ENCODE measurements around the gene TENM3.

The TENM3 gene

DNA sequence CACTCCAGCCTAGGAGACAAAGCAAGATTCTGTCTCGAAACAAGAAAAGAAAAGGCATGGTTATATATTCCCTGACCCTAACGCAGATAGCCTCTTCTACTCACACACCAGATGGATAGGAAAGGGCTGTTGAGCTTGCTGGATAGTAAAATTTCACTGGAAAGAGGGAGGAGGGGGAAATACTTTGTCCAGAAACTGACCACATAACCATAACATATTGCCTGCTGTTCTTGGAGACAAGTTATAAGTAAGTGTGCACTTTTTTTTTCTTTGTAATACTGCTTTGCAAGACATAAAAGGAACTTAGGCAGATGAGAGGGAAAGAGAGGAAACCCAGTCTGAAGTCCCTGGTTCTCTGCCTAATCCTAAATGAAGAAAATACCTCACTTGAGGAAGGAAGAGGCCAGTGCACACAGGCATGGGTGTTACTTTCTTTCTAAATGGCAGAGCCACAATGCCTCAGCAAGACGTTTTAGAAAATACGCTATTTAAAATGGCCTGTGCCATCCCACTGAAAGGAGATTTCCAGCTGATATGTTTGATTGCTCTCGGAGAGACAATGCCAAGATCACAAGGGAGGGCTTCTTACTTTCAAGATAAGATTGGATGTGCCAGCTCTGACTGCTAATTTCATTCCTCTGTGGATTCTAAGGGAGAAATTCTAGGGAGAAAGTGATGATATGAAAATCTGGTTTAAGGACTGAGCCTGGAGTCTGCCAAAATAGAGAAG is 533.3 kb downstream of the TENM3 start:
- no peak for DNase-seq (ENCODE audit: low read depth)

DNA sequence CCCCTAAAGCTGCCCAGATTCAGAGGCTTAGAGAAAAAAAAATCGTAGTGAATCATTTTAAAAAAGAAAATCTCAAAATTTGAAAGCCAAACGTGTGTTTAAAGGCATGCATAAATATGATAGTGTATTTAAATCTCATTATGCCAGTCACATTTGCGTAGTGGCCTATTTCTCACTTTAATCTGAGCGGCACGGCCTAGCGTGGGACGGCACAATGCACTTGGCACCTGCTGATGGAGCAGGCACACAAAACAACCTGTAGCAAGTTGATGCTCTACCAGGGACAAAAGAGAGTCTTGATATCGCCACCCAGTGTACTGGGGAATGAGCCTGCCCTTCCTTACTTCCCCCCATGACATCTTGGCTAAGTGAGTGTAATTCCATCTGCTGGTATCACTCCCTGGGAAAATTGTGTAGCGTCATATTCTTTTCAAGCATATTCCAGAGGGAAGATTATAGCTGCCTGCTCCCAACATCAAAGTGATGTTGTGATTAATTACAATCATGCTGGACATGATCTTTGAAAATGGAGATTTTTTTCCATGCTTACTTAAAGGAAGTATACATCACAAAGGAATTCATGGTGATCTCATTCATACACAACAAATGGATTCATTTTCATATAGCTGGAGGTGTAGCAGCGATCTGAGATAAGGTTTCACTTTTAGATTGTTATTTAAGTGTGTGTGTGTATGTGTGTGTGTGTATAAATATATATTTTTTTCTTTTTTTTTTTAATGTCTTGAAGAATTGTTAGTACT is 535.2 kb downstream of the TENM3 start:
- DNase-seq (ENCODE audit: low read depth) = no peak

DNA sequence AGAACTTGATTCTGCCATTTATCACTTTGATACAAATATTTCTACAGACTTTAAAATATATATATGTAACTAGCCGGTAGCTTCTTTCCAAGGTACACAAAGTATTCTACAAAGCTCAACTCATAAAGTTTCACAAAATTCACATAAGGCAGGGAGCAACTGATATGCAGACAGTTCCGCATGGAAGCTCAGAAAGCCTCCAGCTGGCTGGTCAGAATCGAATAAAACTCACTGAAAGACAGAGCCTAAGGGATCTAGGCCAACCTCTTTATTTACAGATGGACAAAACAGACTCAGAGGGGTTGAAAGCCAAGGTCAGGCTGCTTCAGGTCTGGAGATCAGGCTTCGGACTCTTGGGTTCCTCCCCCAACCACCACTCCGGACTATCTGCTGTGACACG is 543.8 kb downstream of the TENM3 start:
- no peak for DNase-seq (ENCODE audit: low read depth)

DNA sequence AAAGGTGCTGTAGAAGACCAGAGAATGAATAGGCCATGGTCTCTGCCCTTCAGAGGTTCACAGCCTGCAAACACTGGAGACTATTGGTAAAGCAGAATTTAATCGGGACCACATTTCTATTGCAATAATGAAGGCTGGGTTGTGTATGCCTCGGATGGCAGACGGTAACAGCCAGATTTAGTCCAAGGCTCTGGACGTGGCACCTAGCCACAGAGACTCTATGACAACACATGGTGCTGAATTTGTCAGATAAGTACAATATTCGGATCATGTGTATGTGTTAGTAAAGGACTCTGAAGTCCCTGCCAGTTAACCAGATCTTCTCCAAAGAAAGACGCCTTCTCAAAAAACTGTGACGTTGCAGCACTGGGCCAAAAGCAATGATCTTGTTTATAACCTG is 545.0 kb downstream of the TENM3 start:
- DNase-seq (ENCODE audit: low read depth) = no peak

DNA sequence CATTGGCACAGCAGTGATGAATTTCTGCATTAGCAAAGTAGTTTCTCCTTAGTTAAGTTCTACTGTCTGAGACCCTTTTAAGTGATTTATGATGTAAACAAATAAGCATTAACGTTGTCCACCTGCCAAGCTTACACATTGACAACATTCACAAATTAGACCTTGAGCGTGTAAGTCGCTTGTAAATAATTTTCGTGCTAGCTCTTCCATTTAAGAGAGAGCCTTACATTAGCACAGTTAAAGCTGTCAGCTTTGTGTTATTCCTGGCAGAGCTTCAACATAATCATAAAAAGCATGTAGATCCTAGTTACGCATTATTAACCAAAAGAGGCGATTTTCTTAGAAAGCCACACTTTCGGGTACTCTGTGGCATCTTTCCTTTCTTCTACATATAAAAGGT is 546.3 kb downstream of the TENM3 start:
- DNase-seq (ENCODE audit: low read depth) = no peak

DNA sequence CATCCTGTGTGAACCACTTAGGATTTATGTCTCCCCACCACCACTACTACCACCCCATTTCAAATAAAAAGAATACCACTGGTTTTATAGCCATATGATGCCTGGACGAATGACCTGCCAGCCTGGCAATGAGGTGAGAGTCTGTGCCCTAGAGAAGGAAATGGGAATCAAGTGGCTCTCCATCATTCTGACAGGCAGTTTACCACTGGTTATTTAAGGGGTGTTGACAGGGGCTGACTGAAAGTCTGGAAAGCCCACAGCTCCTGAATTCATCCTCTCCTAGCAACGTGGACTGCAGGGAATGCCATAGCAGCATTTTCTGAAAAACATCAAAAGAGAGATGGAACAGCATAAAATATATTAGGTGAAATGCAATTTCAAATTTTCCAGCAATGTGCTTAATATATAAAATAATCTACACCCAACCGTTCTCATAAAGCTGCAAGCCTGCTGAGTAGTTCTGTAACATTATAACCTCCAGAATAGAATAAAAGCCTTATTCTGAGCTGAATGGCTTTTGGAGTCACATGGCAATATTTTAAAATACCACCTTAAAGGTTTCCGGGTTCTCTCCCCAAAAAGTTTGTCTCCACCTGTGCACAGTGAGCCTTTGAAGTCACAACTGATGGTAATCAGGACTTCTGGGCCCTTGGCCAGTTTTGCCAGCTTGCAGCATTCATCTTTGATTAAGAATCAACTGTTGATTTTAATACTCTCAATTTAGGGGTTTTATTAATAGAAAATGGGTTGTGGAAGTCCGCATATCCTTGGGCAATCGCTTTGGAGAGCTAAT is 552.4 kb downstream of the TENM3 start:
- no peak for DNase-seq (ENCODE audit: low read depth)

DNA sequence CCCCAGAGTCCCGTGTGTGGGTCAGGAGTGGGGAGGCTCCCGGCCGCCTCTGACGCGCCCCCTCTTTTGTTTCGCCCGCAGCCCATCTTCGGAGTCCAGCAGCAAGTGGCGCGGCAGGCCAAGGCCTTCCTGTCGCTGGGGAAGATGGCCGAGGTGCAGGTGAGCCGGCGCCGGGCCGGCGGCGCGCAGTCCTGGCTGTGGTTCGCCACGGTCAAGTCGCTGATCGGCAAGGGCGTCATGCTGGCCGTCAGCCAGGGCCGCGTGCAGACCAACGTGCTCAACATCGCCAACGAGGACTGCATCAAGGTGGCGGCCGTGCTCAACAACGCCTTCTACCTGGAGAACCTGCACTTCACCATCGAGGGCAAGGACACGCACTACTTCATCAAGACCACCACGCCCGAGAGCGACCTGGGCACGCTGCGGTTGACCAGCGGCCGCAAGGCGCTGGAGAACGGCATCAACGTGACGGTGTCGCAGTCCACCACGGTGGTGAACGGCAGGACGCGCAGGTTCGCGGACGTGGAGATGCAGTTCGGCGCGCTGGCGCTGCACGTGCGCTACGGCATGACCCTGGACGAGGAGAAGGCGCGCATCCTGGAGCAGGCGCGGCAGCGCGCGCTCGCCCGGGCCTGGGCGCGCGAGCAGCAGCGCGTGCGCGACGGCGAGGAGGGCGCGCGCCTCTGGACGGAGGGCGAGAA is 556.5 kb downstream of the TENM3 start:
- no peak for DNase-seq (ENCODE audit: low read depth)

DNA sequence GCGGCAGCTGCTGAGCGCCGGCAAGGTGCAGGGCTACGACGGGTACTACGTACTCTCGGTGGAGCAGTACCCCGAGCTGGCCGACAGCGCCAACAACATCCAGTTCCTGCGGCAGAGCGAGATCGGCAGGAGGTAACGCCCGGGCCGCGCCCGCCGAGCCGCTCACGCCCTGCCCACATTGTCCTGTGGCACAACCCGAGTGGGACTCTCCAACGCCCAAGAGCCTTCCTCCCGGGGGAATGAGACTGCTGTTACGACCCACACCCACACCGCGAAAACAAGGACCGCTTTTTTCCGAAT is 557.0 kb downstream of the TENM3 start:
- DNase-seq (ENCODE audit: low read depth) = no peak

DNA sequence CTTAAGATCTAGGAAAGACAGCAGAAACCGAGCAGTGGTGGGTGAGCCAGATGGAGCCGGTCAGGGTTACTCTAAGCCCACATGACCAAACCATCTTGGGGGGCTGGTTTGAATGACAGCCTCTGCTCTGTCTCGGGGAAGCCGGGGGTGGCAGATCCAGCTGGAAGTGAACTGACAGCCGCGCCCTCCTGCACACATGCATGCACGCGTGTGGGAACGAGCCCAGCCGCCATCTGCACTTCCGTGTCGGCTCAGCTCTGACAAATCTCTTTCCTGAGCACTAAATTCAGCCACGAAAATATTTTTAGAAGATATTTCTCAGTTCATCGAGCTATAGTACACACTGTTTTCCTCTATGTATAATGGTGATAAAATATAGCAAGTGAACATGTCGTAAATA is 558.4 kb downstream of the TENM3 start:
- DNase-seq (ENCODE audit: low read depth) = no peak

DNA sequence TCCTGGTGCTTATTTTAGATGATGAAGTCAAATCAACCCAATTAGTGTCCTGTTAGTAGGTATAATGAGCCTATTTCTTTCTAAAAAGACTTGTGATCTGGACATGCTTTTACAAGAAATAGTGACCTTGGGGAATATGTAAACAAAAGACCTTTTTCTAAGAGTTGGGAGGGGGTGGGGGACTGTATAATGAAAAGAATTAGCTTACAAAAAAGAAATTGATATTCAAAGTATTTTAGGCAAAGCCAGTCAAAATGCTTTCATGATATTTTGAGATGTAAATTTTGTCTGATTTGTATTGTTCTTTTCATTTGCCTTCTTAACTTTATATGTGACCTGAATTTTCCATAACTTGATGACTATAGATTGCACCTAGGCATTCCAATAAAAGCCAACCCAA is 559.4 kb downstream of the TENM3 start:
- DNase-seq (ENCODE audit: low read depth) = no peak

DNA sequence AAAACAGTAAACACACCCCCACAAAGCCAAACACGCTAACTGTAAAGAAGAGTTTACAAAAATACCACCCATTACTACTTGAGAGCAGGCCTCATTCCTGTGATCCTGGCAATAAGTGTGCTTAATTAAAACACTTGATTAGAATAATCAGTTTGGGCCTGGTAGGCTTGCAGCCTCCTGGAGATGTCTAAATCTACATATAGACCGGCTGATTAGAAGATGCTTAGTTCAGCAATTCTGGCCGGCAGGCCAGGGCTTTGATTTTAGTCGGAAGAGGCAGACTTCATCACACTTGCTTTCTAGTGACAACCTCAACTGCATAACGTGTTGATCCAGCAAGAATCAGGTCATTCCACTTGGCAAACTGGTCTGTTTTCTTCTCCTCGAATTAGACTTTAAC is 560.0 kb downstream of the TENM3 start:
- no peak for DNase-seq (ENCODE audit: low read depth)

DNA sequence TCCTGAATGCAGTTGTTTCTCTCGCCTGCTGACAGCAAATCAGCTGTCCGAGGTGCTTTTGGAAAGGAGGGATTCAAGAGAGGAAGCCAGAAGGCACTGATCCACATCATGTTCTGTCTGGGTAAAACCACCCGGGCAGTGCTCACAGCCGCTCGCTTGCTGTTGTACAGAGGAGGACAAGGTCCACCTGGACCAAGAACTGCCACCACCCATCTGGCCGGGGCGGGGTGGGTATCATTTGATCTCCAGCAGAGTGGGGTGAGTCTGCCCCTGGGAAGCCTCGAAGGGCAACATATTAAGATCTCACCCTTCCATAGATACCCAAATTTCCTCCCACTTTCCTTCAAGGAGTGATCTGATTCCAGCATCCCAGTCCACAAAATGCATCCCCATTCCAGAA is 560.9 kb downstream of the TENM3 start:
- no peak for DNase-seq (ENCODE audit: low read depth)

DNA sequence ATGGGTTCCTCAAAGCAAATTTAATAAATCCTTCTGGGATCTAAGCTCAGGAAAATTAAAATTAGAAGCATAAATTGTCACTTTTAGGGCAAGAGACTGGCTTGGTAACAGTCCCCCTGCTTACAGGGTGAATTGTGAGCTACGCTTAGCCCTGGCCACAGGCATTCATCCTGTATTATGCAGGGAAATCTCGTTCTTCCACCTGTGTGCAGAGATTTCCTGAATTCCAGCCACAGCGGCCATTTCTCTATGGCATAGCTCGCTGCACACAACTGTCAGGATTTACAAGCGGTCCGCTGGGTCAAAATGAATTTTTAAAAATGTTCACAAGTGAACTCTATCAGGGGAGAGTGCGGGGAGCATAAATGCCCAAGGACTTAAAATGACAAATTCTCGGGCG is 562.1 kb downstream of the TENM3 start:
- DNase-seq (ENCODE audit: low read depth) = no peak

DNA sequence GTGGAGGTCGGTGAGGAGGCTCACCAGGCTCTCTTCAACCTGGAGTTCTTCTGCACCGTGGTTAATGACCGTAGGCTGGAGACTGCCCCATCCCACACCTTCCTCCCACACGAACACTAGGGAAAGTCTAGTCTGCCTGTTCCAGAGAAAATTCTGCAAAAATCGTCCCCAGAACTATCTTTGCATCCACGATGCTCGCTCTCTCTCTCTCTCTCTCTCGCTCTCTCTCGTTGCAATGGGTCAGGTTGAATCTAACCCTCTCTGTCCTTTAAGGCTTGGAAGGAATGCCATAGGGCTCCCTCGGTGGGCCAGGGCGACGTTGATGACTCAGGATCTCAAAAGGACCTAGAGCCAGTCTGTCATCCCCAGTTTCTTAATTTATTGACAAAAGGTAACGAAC is 562.5 kb downstream of the TENM3 start:
- DNase-seq (ENCODE audit: low read depth) = no peak

DNA sequence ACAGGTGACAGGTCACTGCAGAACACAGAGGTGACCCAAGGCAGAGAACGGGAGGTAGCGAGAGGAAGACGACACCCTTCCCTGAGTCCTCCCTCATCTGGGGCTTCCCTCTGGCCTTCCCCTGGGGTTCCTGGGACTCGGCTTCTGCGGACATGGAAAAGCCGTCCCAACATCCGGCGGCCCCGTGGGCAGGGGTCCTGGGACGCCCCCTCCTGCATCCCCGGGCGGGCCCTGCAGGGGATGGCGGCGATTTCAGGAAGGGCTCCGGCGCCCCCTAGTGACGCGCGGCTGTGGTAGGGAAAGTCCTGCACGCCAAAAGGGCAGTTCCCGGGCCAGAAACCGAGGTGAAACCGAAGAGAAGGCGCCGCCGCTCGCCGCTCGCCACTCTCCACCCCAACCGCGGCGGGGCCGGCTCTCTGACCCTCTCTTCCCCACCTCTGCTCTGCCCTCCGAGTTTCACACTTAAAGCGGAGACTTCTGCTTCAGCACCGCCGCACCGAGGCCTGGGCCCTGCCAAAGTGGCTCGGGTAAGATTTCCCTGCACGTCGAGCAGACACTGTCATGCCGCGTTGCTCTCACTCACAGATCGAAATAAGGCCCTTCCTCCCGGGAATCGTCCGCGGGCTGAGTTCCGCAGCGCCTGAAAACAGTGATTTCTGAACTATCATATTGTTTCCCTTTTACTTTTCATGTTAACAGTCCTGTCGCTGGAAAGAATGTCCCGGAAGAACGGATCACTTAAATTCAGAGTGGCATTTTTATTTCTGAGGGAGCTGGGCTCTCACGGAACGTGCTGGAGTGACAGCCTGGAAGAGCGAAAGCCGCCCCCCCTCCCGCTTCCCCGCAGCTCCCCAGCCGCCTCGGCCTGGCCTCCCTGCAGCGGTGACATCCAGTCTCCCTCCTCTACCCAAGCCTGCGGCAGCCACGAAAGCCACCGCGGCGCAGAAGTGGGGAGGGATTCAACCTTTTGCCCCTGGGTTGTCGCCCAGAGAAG is 563.4 kb downstream of the TENM3 start:
- DNase-seq (ENCODE audit: low read depth) = peak; percentile 58

DNA sequence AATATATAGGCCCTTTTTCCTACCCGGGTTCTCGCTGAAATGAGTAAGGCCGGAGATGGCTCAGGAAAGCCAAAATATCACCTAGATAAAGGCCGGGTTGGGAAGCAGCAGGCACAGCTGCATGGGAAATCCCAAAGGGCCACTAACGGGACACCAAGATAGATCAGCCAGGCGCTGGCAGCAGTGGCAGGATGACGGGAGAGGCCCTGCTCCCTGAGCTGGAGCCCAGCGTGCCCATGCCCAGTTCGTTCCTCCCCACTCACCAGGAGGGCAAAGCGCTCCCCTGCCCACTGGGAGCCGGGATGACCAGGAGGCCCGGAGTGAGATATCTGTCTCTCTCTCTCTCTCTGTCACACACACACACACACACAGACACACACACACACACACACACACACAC is 564.1 kb downstream of the TENM3 start:
- no peak for DNase-seq (ENCODE audit: low read depth)

DNA sequence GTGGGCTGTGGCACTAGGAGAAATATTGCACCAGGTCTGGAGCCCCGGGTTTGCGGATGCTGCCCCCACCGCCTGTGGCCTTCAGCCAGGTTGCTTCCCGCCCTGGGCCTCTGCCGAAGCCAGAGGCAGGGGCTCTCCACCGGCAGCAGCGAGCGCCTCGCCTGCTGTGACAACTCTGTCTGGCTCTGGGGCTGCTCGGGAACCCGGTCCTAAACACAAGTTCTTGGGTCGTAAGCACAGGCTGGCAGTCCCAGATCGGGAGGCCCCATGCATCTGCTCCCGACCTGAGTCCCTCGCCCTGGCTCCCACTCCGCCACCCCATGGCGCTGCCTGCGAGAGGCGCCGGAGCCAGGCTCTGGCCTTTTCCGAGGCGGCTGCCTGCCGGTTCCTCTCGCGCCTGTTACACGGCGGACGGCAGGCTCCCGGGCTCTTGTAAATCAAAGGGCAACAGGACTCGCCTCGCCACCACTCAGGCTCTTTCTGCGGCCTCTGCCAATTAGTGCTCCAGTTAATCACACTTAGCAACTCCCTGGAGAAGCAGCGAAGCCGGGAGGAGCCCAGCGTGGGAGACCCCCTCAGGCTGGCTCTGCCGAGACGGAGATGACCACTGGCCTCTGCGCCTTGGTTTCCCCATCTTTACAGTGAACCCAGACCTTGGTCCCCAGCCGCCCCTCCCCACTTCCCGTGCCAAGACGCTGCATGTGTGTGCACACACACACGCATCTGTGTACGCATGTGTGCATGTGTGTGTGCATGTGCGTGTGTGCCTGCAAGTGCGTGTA is 564.8 kb downstream of the TENM3 start:
- no peak for DNase-seq (ENCODE audit: low read depth)

DNA sequence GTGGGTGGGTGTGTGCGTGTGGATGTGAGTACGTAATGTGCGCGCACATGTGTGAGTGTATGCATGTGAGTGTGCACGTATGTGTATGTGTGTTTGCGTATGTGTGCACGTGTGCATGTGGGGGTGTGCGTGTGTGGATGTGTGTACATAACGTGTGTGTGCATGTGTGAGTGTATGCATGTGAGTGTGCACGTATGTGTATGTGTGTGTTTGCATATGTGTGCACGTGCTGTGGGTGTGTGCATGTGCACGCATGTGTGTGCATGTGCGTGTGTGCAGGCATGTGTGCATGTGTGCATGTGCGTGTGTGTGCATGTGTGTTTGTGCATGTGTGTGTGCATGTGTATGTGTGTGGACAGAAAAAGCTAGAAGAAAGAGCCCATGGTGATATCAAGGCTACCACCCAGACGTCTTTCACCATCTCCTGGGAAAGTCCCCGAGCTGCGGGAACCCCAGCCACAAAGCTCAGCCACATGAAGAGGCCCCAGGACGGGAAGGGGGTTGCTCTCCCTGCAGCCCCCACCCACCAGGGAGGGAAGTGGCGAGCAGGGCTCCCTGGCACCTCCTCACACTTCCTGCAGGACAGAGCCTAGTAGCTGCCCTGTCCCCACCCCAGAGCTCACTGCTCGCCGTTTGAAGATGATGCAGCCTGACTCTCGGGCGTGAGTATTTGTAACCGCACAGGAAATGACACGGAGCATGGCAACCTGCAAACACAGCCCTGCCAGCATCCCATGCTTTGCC is 565.6 kb downstream of the TENM3 start:
- no peak for DNase-seq (ENCODE audit: low read depth)

DNA sequence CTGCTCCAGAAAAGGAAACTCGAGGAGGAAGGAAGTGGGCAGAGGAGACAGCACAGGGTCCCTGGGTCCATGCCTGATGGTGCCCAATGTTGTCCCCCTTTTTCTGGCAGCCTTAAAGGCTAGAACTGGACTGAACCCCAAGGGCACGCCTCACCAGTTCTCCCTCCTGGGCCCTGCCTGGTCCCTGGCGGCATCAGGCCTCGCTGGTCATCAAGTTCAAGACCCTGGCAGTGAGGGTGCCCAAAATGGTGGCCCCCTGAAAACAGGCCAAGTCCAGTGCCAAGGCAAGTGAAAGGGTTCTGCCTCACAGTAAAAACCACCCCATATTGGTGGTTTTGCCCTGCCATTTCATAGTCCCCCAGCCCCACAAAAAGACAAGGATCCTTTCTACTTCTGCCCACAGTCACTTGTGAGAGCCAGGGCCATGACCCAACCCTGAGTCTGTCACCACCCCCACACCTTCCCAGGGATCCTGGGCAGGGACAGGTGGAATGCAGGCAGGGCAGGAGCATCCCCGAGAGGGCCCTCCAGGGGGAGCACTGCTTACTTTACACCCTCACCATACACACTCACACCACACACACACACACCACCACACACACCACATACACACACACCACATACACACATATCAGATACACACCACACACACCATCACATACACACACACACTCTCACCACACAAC is 566.4 kb downstream of the TENM3 start:
- DNase-seq (ENCODE audit: low read depth) = no peak

Measured in fibroblast of gingiva (primary cell).